HG02571 (cell line): ENCODE data around the gene CRYBG1.
A peak's percentile ranks its signal among the peaks of the same experiment; 100 is the strongest.

Experiments
- ATAC-seq: cut with Tn5 transposase; IDR thresholded peaks from one replicate; pipeline ENCODE4 v1.9.1; 2021; ENCODE audit warnings: mild to moderate bottlenecking, moderate library complexity; ENCODE audit not compliant: unreplicated experiment

The CRYBG1 gene, protein sequence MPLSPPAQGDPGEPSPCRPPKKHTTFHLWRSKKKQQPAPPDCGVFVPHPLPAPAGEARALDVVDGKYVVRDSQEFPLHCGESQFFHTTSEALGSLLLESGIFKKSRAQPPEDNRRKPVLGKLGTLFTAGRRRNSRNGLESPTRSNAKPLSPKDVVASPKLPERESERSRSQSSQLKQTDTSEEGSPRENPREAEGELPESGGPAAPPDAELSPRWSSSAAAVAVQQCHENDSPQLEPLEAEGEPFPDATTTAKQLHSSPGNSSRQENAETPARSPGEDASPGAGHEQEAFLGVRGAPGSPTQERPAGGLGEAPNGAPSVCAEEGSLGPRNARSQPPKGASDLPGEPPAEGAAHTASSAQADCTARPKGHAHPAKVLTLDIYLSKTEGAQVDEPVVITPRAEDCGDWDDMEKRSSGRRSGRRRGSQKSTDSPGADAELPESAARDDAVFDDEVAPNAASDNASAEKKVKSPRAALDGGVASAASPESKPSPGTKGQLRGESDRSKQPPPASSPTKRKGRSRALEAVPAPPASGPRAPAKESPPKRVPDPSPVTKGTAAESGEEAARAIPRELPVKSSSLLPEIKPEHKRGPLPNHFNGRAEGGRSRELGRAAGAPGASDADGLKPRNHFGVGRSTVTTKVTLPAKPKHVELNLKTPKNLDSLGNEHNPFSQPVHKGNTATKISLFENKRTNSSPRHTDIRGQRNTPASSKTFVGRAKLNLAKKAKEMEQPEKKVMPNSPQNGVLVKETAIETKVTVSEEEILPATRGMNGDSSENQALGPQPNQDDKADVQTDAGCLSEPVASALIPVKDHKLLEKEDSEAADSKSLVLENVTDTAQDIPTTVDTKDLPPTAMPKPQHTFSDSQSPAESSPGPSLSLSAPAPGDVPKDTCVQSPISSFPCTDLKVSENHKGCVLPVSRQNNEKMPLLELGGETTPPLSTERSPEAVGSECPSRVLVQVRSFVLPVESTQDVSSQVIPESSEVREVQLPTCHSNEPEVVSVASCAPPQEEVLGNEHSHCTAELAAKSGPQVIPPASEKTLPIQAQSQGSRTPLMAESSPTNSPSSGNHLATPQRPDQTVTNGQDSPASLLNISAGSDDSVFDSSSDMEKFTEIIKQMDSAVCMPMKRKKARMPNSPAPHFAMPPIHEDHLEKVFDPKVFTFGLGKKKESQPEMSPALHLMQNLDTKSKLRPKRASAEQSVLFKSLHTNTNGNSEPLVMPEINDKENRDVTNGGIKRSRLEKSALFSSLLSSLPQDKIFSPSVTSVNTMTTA (N-terminal part only)

DNA sequence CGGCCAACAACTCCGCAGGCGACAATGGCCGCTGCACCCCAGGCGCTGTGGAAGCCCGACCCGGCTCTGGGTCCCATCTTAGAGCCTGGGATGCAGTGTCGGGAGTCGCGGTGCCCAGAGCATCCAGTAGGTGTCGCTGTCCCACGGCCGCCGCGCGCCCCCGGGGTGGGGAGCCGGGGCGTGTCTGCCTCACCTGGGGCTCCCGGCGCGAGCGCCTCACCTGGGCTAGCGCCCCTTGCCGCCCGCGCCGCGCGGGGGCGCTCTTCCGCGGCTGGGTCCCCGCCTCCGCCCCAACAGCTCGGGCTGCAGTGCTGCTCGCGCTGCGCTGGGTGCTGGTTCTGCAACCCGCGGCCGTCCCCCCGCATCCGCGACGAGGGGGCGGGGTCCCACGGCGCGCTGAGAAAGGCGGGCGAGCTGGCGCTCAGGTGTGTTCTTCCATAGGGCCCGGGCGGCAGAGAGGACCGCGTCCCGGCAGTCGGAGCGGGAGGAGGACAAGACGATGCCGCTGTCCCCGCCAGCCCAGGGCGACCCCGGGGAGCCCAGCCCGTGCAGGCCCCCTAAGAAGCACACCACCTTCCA, at the start of gene CRYBG1:
Gene CRYBG1 (plus strand): TSS at position 308 of the 579 bp plus-strand sequence. CDS start 192 bp downstream, at position 500.
- peak; percentile 64 for ATAC-seq

DNA sequence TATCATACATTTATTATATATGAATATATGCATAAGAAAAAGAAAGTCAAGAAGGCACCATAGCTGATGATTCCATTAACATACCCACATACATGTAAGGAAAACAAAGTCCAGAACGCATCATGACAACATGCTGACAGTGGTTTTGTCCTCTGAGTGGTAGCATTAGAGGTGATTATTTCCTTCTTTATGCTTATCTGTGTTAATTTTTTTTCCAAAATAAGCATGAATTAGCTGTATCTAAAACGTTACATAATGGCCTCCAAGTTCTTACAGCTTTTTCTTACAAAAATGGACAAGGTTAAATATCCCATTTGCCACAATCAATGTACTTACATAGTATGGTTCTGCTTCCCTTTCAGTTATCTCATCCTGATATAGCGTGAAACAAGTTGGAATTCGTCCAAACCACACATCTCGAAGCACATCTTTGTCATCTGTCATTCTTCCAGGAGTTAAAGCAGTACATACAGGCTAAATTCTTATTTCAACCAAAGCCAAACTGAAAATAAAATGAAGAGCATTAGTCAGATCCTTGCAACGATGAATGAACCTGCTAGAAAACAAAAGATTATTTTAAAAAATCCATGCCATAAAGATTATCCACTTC, 44.6 kb upstream of the CRYBG1 start:
- no peak for ATAC-seq

- no peak for ATAC-seq
Observed at GRCh38 chr6:106316375-106316766, 44.1 kb upstream of the CRYBG1 start.

DNA sequence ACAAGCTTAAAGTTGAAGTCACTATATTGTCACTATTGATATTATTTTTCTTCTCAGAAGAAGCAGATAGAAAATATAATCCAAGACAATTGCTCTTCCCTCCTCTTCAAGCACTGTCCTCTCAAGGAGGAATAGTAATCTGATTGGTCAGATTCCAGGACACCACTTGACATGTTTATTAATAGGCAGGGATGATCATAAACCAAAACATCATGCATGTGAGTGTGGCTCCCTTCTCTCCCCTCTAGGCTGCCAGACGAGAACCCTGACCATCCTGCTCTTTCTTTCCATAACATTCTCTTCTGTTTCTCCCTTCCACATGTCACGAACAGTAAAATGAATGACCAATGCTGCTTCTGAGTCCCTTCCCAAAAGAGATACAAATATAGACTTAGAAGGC, 42.5 kb upstream of the CRYBG1 start:
- no peak for ATAC-seq

- no peak for ATAC-seq
Observed at GRCh38 chr6:106318851-106319250, 41.7 kb upstream of the CRYBG1 start.

DNA sequence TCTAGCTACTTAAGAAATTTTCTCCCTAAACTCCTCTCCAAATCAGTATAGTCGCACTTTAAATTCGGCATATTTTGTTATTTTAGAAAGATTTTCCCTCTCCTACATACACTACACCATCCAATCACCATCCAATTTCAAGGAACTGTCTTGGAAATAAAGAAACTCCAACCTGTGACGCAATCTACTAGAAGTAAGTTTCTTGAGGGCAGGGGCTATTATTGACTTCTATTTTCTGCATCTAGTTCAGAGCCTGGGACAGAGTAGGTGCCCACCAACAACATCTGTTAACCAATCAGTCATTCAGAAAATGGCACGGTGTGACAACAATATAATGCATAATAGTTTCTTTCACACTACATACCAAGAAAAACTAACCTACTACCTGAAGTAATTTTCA, 38.6 kb upstream of the CRYBG1 start:
- no peak for ATAC-seq

DNA sequence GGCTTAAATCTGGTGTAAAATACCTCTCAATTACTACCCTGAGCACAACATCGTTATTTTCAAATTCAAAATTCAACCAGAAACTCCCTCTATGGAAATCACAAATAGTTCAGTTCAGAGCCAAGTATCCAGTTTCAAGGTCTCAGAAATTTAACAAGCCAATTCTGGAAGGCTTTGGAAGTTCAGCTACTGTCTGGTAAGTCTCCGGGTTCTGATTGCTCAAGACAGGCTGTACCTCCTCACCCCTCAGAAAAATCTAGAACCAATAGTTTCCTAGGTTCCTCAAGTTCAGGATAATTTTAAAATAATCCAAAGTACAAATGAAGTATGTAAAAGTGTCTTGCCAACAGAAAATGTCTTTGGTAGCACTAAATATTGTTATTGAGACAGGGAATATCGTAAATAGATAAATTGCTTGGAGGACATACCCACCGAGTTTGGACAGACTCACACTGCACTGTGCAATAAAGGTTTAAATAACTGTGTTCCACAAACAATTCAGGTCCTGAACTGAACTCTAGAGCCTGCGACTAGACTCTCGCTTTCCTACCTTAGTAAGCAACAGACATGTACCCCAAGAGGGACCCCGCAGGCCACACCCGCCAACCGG, 35.7 kb upstream of the CRYBG1 start:
- no peak for ATAC-seq

- ATAC-seq, result peak; percentile 94
Observed at GRCh38 chr6:106325336-106326178, 35.0 kb upstream of the CRYBG1 start, which contains the start of gene ATG5. ATG5 (minus strand) TSS chr6:106325760; CDS start chr6:106316208, 9,552 bp downstream.

DNA sequence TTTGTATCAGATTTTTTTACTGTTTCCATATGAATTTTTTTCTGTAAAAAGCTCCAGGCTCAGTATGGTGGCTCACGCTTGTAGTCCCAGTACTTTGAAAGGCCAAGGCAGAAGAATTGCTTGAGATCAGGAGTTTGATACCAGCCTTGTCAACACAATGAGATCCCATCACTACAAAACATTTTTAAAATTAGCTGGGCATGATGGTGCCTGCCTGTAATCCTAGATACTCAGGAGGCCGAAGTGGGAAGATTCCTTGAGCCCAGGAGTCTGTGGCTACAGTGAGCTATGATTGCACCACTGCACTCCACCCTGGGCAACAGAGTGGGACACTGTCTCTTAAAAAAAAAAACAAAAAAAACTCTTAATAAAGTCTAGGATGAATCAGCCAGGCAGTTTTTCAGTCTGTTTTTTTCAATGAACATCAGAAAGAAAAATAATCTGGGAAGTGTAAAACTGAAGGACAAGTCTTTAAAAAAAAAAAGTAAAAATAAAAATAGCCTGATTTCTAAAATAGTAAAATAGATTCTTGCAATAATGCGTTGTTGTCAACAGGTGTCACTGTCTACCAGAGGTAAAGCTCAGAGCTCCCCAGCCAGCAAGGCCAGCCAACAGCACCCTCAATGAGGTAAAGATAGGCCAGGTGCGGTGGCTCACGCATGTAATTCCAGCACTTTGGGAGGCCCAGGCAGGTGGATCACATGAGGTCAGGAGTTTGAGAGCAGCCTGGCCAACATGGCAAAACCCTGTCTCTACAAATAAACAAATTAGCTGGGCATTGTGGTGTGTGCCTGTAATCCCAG, 25.7 kb upstream of the CRYBG1 start:
- ATAC-seq, result no peak

- peak; percentile 69 for ATAC-seq
Observed at GRCh38 chr6:106339334-106340029, 21.0 kb upstream of the CRYBG1 start.

DNA sequence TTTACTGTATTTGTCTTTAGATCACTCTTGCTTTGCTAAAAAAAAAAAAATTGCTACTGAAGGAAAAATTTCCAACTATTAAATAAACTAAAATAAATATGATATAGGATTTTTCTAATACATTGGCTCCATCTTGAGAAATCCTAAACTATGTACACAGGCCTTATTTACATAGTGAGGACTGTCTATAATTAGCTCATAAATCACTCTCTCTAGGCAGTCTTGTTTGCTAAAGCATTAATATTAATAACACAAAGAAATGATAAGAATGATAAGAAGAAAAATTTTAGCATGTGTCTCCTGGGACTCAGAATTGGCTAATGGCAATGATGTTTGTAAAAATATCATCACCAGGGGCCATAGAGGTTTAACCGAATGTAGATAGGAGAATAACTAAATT, 13.3 kb upstream of the CRYBG1 start:
- no peak for ATAC-seq

- no peak for ATAC-seq
Observed at GRCh38 chr6:106356378-106356777, 4.1 kb upstream of the CRYBG1 start.

DNA sequence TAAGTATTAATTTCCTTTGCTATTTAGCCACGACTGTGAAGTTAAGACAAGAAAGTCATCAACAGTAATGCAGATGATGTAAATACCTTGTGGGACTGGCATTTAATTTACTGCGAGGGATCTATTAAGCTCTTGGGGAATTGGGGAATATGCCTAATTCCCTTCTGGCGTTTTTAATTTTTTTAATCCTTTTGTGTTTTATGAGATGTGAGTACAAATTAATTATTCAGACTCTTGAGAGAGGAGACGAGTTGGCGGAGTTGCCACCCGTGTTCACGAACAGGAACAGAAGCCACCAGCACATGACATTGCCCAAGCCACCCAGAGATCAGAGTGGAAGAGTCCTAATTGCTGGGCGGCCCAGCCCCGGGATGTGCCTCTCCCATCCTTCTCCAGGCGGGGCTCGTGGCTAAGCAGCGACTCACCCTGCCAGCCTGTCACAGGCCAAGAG, 533 bp upstream of the CRYBG1 start:
- ATAC-seq, result no peak

DNA sequence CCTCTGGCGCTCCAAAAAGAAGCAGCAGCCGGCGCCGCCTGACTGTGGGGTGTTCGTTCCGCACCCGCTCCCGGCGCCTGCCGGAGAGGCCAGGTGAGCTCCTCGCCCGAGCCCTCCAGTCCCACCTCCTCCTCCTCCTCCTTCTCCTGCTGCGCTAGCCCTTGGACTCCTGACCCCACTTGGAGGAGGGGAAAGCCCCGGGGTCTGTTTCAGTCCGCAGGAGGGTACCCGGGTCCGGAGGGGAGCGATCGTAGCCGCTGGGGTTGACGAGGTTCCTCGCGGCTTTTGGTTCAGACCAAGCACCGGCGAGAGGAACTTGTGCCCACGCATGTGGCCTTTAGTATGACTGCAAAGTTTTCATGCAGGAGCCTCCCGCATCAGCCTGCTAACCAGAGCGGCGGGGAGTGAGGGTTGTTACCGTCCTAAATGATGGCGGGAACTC, 493 bp downstream of the CRYBG1 start:
- peak; percentile 41 for ATAC-seq

GRCh38 chr6:106363401-106364138, 3.1 kb downstream of the CRYBG1 start:
- no peak for ATAC-seq

DNA sequence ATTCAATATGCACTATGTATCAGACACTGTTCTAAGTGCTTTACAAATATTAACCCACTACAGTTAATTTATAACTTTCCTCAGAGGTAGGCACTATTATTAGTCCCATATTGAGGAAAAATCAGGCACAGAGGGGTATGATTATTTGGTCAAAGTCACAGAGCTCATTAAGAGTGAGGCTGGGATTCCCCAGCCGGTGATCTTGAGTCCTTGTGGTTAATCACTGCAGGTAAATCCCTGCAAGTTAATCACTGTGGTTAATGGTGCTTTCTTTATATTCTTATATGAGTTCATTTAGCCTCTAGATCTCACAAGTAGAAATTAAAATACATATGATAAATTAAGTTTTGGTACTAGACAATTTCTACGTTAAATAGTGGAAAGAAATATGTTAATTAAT, 9.2 kb downstream of the CRYBG1 start:
- no peak for ATAC-seq

GRCh38 chr6:106370639-106371038, 10.1 kb downstream of the CRYBG1 start:
- no peak for ATAC-seq
